Erythroblast (primary cell): ENCODE measurements around the gene ENPP5.

Experiments
- DNase-seq, 2 experiments: peaks; one replicate each; lab custom pipeline; 2025; lab: John Stamatoyannopoulos, UW
- GATA1 ChIP-seq: IDR thresholded peaks from 2 replicates; pipeline ENCODE4 v1.6.1; 2011; ENCODE audit warnings: low read depth, mild to moderate bottlenecking, control low read depth, low read length, moderate library complexity
- POLR2A ChIP-seq: IDR thresholded peaks from 2 replicates; pipeline ENCODE4 v1.6.1; 2011; ENCODE audit warnings: mild to moderate bottlenecking, low read length

The ENPP5 gene, protein sequence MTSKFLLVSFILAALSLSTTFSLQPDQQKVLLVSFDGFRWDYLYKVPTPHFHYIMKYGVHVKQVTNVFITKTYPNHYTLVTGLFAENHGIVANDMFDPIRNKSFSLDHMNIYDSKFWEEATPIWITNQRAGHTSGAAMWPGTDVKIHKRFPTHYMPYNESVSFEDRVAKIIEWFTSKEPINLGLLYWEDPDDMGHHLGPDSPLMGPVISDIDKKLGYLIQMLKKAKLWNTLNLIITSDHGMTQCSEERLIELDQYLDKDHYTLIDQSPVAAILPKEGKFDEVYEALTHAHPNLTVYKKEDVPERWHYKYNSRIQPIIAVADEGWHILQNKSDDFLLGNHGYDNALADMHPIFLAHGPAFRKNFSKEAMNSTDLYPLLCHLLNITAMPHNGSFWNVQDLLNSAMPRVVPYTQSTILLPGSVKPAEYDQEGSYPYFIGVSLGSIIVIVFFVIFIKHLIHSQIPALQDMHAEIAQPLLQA

DNA sequence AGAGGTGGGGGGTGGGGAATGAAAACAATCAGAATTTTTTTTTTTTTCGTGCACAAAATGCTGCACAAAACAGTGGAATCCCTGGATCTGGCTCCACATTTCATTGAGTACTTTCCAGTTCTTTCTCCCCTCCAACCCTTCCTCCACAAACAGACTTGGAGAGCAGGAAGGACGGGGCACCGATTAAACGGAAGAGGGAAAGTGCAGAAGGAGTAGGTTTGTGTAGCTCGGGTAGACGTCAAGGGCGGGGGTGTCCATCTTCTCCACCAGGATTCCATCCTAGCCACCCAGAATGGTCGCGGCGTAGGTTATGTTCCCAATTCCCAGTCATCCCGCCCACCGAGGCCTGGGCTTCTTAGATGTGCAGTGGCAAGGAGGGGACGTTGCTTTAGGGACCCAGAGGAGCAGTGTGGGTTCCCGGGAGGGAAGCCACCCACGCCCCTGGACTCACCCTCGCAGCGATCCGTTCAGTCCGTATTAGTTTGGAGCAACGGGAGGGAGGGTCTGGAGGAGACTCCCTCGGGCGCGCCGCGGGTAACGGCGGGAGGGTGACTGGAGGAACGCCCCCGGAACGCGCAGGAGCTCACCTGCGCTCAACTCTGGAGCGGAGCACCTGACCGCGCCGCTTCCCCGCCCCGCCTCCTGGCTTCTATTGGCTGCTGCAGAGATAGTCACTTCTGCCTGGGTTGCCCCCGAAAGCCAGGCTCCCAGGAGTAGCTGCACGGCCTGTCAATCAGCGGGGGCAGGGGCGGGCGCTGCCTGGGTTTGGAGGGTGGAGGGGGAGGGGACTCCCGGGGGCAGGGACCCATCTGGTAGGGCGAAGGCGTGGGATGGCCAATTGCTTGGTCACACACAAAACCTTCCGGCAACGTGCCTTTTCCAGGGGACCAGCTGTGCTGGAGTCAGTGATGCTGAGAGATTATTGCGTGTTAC lies at the start of gene ENPP5:
Gene ENPP5, minus strand, starts transcription at position 624 of the 933 bp plus-strand sequence. CDS start 2,718 bp downstream, outside the sequence.
- TF ChIP-seq POLR2A: no peak
- TF ChIP-seq GATA1: no peak
- DNase-seq: peak; percentile 32 to 47

DNA sequence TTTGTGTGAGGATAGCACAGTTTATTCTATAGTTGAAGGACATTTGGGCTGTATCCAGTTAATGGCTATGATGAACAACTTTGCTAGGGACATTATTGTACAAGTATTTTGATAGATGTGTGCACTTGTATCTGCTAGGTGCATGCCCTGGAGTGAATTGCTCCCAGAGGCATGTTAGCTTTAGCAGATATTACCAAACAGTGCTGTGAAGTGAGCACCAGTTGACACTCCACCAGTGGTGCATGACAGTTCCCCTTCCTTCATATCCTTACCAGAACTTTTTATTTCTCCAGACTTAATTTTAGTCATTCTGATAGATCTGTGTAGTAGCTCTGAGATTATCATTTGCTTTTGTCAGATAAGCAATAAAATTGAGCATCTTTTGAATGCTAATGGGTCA lies 48.9 kb upstream of the ENPP5 start:
- DNase-seq: no peak

DNA sequence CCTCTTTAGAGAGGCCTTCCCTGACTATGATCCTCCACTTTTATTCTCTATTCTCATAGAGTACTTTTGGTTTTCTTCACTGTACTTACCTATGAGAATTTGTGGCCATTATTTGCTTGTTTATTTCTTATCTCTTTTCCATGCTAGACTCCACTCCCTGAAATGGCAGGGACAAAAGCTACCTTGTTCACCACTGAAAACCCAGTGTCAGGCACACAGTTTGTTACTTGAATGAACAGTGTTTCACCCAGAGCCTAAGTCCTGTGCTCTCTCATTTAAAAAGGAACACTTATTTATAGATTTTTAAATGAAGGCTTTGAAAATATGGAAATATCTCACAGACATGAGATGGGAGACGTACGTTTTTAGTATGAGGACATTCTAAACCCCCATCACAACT lies 47.7 kb upstream of the ENPP5 start:
- DNase-seq: no peak
- TF ChIP-seq POLR2A (no peak), GATA1 (no peak)

More for the DNA sequence above, 48.9 kb upstream of the ENPP5 start:
- TF ChIP-seq POLR2A (no peak), GATA1 (no peak)

DNA sequence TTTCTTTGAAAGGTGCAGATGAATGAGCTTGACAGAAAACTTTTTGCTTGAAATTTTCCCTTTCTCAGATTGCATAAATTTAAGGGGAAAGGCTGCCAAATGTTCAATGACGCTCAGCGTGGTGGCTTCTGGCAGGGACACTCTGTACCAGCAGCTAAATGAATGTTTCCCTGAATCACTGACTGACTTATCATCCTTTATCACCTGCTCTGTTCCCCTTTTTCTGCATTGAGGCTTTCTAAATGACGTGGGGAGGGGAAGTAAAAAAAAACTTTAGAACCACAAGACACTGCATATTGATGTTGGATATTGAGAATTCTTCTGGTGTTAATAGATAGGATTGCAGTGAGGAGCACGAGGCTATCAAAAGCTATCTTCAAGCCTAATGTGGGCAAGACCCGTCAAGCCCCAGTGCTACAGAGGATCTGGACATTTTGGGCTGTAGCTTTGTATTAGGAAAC lies 46.9 kb upstream of the ENPP5 start:
- DNase-seq: peak in 1 of 2 experiments; percentile 3
- TF ChIP-seq GATA1 (no peak), POLR2A (no peak)

DNA sequence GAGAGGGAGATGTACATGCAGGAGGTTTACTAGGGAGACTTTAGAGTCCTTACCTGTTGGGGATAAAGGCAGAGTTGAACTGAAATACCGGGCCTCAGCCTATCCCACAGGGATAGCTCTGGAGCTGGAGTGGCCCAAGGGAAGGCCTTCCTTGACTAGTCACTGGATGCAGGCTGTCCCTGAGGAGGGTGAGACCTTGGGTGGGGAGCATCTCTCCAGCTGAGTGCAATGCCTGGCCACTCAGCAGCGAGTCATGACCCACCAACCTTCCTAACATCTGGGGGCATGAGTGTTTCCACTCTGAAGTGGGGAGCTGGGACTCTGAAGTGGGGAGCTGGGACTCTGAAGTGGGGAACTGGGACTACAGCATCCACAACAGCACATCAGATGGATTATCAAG lies 46.1 kb upstream of the ENPP5 start:
- TF ChIP-seq POLR2A: no peak
- TF ChIP-seq GATA1: no peak

DNA sequence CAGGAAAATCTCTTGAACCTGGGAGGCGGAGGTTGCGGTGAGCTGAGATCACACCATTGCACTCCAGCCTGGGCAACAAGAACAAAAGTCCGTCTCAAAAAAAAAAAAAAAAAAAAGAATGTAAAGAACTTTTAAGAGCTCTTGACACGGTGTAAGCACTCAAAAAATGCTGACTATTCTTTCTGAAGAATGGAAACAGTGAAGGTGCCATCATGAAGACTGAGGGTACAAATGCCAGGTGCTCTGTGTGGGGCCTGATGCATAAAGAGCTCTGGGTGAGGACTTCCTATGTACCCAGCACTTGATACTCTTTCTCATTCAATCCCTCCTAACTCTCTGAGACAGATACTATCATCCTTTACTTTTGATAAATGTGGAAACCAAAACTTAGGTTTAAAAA lies 45.0 kb upstream of the ENPP5 start:
- TF ChIP-seq POLR2A: no peak
- no peak for TF ChIP-seq GATA1
- DNase-seq: no peak

More for the DNA sequence above, 46.1 kb upstream of the ENPP5 start:
- DNase-seq: no peak

DNA sequence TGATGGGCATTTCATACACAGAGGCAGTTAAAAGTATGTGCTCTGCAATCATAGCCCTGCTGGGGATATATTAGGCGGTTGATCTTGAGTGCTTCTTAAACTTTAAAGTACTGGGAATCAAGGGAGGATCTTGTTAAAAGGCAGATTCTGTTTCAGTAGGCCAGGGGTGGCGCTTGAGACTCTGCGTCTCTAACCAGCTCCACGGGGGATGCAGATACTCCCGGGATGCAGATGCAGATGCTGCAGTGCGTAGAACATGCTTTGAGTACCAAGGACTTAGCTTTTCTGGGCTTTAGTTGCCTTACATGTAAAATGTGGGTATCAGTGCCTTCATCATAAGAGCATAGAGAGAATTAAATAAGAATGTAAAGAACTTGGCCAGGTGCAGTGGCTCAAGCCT lies 44.4 kb upstream of the ENPP5 start:
- DNase-seq: no peak

DNA sequence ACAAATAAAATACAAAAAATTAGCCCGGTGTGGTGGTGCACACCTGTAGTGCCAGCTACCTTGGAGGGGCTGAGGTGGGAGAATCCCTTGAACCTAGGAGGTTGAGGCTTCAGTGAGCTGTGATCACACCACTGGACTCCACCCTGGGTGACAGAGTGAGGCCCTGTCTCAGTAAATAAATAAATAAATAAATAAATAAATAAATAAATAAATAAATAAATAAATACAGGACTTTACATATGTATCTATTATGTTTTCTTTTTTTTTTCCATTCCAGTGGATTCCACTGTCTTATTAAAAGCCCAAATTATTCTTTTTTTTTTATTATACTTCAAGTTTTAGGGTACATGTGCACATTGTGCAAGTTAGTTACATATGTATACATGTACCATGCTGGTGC lies 41.1 kb upstream of the ENPP5 start:
- TF ChIP-seq POLR2A: no peak
- no peak for TF ChIP-seq GATA1

More for the DNA sequence above, 44.4 kb upstream of the ENPP5 start:
- TF ChIP-seq GATA1 (no peak), POLR2A (no peak)

DNA sequence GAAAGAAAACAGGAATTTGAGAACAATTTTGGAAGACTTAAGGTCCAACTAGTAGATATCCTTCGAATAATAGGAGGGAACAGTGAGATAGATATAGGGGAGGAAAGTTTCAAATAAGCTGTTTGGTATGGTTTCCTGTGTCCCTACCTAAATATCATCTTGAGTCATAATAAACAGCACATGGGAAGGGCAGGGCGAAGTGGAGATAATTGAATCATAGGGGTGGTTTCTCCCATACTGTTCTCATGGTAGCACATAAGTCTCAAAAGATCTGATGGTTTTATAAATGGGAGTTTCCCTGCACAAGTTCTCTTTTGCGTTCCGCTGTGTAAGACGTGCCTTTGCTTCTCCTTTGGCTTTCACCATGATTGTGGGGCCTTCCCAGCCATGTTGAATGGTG lies 39.5 kb upstream of the ENPP5 start:
- no peak for DNase-seq
- TF ChIP-seq GATA1 (no peak), POLR2A (no peak)

More for the DNA sequence above, 41.1 kb upstream of the ENPP5 start:
- no peak for DNase-seq

DNA sequence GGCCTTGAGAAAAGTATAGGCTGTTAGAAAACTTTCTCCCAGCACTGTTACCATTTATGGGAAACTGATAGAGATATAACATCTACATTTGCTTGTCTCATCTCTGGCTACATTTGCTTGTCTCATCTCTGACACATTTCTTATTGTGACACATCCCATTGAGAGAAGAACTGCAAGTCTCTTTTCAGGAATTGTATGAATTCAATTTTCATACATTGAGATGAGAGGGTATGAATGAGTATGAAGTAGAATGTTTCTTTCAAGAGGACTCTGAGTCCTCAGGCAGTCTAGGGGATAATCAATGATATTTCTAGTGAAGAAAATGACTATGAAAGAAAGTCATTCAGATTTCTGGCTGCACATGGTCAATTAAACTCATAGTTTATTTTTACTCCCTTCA lies 37.5 kb upstream of the ENPP5 start:
- no peak for TF ChIP-seq GATA1
- no peak for TF ChIP-seq POLR2A
- no peak for DNase-seq

DNA sequence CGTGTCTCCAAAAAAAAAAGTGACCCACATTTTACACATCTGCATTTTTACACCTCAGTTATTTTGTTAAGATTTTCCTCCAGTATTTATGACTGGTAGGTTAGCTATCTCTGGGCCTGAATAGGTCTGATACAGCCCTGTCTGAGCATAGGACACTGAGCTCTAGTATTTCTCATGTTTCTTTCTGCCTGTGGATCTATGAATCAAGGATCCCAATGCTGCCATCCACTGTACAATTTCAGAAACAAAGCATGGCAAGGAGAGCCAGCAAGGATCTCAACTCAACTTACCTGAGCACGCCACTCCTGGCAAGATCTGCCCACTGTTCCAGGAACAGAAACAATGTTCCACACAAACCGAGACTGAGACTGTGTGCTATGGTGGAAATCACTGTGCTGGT lies 36.4 kb upstream of the ENPP5 start:
- TF ChIP-seq GATA1: no peak
- no peak for TF ChIP-seq POLR2A
- no peak for DNase-seq

DNA sequence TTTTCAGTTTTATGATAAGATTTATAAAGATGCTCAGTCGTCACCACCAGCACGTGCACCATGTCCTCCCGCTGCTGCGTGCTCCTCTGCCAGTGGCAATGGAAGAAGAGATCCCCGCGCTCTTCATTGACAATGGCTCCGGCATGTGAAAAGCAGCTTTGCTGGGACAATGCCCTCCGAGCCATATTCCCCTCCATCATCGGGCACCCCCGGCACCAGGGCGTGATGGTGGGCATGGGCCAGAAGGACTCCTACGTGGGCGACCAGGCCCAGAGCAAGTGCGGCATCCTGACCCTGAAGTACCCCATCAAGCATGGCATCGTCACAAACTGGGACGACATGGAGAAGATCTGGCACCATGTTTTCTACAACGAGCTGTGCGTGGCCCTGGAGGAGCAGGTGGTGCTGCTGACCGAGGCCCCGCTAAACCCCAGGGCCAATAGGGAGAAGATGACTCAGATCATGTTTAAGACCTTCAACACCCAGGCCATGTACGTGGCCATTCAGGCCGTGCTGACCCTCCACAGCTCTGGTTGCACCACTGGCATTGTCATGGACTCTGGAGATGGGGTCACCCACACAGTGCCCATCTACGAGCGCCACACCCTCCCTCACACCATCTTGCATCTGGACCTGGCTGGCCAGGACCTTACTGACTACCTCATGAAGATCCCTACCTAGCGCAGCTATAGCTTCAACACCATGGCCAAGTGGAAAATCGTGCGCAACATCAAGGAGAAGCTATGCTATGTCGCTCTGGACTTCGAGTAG lies 34.3 kb upstream of the ENPP5 start:
- TF ChIP-seq POLR2A (no peak), GATA1 (no peak)
- DNase-seq: no peak

DNA sequence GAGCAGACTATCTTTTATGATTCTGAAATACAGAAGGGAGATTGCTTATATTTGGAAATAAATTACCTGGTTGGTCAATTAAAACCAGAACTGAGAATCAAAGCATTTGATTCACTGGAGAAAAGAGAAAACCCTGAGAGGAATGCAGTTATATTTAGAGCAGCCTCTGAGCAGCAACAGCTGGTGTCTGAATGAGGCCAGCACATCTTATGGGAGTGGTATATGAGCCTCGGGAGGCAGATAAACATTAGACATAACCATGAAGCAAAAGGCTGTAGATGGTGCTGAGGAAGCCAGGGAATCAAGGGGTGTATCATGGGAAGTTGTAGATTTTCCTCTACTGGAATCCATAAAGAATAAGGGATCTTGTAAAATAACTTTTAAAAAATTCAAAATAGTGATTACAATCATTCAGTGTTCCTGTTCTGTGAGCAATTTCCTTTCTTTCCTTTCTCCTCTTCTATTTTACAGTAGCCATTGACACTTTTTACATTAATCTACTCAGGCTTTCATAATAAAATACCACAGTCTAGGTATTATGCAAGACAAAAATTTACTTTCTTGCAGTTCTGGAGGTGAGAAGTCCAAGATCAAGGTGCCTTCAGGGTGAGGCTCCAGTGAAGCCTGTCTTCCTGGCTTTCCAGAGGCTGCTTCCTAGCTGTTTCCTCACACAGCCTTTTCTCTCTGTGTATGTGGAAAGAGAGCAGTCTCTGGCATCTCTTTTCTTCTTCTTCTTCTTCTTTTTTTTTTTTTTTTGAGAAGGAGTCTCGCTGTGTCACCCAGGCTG lies 32.8 kb upstream of the ENPP5 start:
- no peak for DNase-seq
- no peak for TF ChIP-seq POLR2A
- no peak for TF ChIP-seq GATA1
